Right atrium auricular region (tissue), 2 donors: ENCODE results near the gene GRB10. TPM values are rescaled to one million over a fixed set of nuclear protein-coding genes. Genes with fewer than 3 reads are reported as not detected.

Source experiments
- DNase-seq: peaks from one replicate; pipeline ENCODE4 v3.0.0-alpha.2; 2019; ENCODE audit warnings: low spot score
- H3K27ac ChIP-seq, 2 donors: fragments of 200-600 bp; sonication (generic); 1 replicate in 1 of 2; 2 replicates in 1 of 2; pipeline ENCODE4 v1.5.1; 2016 to 2019
- H3K27me3 ChIP-seq, 2 donors: fragments of 200-600 bp; sonication (generic); one replicate each; pipeline versions ENCODE4 v1.5.1 to v1.6.0; 2017 to 2019
- H3K36me3 ChIP-seq: fragments of 200-600 bp; sonication (generic); one replicate; pipeline ENCODE4 v1.5.1; 2016
- H3K4me1 ChIP-seq, 2 donors: fragments of 200-600 bp; sonication (generic); one replicate each; pipeline versions ENCODE4 v1.5.1 to v1.6.0; 2017 to 2019
- H3K4me3 ChIP-seq, 2 donors: fragments of 200-600 bp; sonication (generic); 1 replicate in 1 of 2; 2 replicates in 1 of 2; pipeline ENCODE4 v1.5.1; 2017 to 2019; ENCODE audit warnings: mild to moderate bottlenecking in 1 of 2, moderate library complexity in 1 of 2
- H3K9me3 ChIP-seq, 2 donors: fragments of 200-600 bp; sonication (generic); one replicate each; pipeline ENCODE4 v1.5.1; 2019
- CTCF ChIP-seq, 2 donors: fragments of 200-600 bp; sonication (generic); IDR thresholded peaks; one replicate each; pipeline ENCODE4 v1.5.1; 2019; ENCODE audit warnings: antibody characterized with exemption in 2 of 2
- total RNA-seq, 2 donors: library from RNA; depleted of rRNA; stranded (reverse); fragments of >200 nt; gene quantifications; one replicate each; pipeline ENCODE4 v1.1.0, GENCODE V29; 2016

The GRB10 gene
- total RNA-seq, 2 donors from 2014 or later, result 36.5 to 39.0 TPM

GRCh38 chr7:50713123-50713965 is 69.4 kb downstream of the GRB10 start:
- TF ChIP-seq CTCF (IDR thresholded peaks at IDR 0.05), result no peak
- no peaks in the 10 kb centered on the region for H3K9me3 ChIP-seq
- no peak overlapping the region for H3K4me3 ChIP-seq
- H3K4me1 ChIP-seq, result peaks cover 0 to 91% of the 10 kb centered on the region in 2 donors
- DNase-seq, result no peak
- H3K36me3 ChIP-seq, result no peaks in the 10 kb centered on the region
- H3K27me3 ChIP-seq, result no peaks in the 10 kb centered on the region
- H3K27ac ChIP-seq, result peak overlapping the region; percentile 35 to 67

- Histone ChIP-seq H3K36me3 (no peaks in the 10 kb centered on the region), H3K27ac (peak overlapping the region; percentile 40 to 67), H3K4me3 (no peak overlapping the region), H3K9me3 (no peaks in the 10 kb centered on the region), H3K27me3 (no peaks in the 10 kb centered on the region), H3K4me1 (peaks cover 0 to 91% of the 10 kb centered on the region in 2 donors)
- TF ChIP-seq CTCF (IDR thresholded peaks at IDR 0.05), result peak in 1 of 2 donors; percentile 10
- no peak for DNase-seq
Observed at GRCh38 chr7:50712252-50713122, 70.2 kb downstream of the GRB10 start.

GRCh38 chr7:50711271-50712175 is 71.2 kb downstream of the GRB10 start:
- Histone ChIP-seq H3K4me3 (no peak overlapping the region), H3K36me3 (no peaks in the 10 kb centered on the region), H3K9me3 (no peaks in the 10 kb centered on the region), H3K27me3 (no peaks in the 10 kb centered on the region), H3K4me1 (peaks cover 0 to 91% of the 10 kb centered on the region in 2 donors), H3K27ac (peak overlapping the region in 1 of 2 donors; percentile 40)
- DNase-seq, result peak; percentile 70
- no peak for TF ChIP-seq CTCF (IDR thresholded peaks at IDR 0.05)

GRCh38 chr7:50710441-50711154 is 72.1 kb downstream of the GRB10 start:
- Histone ChIP-seq H3K27ac (no peak overlapping the region), H3K27me3 (no peaks in the 10 kb centered on the region), H3K36me3 (no peaks in the 10 kb centered on the region), H3K4me1 (peaks cover 0 to 87% of the 10 kb centered on the region in 2 donors), H3K4me3 (no peak overlapping the region), H3K9me3 (no peaks in the 10 kb centered on the region)
- no peak for TF ChIP-seq CTCF (IDR thresholded peaks at IDR 0.05)
- DNase-seq, result no peak

- Histone ChIP-seq H3K27me3 (no peaks in the 10 kb centered on the region), H3K4me3 (no peak overlapping the region), H3K9me3 (no peaks in the 10 kb centered on the region), H3K4me1 (peaks cover 0 to 79% of the 10 kb centered on the region in 2 donors), H3K36me3 (no peaks in the 10 kb centered on the region), H3K27ac (no peak overlapping the region)
- TF ChIP-seq CTCF (IDR thresholded peaks at IDR 0.05), result no peak
- no peak for DNase-seq
Observed at GRCh38 chr7:50709151-50709550, 73.5 kb downstream of the GRB10 start.
